GM18519 (cell line): ENCODE data around the gene GCLC.
"Not testable (repeated sequence)": the region's sequence is repeated elsewhere in the genome, so short reads cannot be mapped to it uniquely, and the experiment has no call there.

Experiments used
- ATAC-seq: cut with Tn5 transposase; IDR thresholded peaks from one replicate; pipeline ENCODE4 v1.9.1; 2021; ENCODE audit warnings: mild to moderate bottlenecking, moderate library complexity; ENCODE audit not compliant: unreplicated experiment, low FRiP score

GCLC gene

GRCh38 chr6:53564401-53565065 lies 19.6 kb upstream of the GCLC start:
- ATAC-seq = no peak

GRCh38 chr6:53556986-53557715 lies 12.2 kb upstream of the GCLC start:
- no peak for ATAC-seq

- not testable (repeated sequence) for ATAC-seq
Measured at GRCh38 chr6:53553600-53553999, 8.7 kb upstream of the GCLC start.

GRCh38 chr6:53551681-53552080 lies 6.8 kb upstream of the GCLC start:
- ATAC-seq = not testable (repeated sequence)

- peak; percentile 63 for ATAC-seq
Measured at GRCh38 chr6:53547811-53548496, 3.1 kb upstream of the GCLC start.

GRCh38 chr6:53547166-53547810 lies 2.4 kb upstream of the GCLC start:
- no peak for ATAC-seq

GRCh38 chr6:53546281-53546680 lies 1.4 kb upstream of the GCLC start:
- ATAC-seq = no peak

- ATAC-seq = no peak
Measured at GRCh38 chr6:53544217-53544469, 758 bp downstream of the GCLC start.

- no peak for ATAC-seq
Measured at GRCh38 chr6:53543359-53544216, 1.3 kb downstream of the GCLC start.

GRCh38 chr6:53541900-53542299 lies 3.0 kb downstream of the GCLC start:
- no peak for ATAC-seq

- ATAC-seq = no peak
Measured at GRCh38 chr6:53540129-53540692, 4.7 kb downstream of the GCLC start.

GRCh38 chr6:53539561-53539960 lies 5.3 kb downstream of the GCLC start:
- no peak for ATAC-seq

GRCh38 chr6:53536561-53536960 lies 8.3 kb downstream of the GCLC start:
- ATAC-seq = no peak

GRCh38 chr6:53532942-53533341 lies 12.0 kb downstream of the GCLC start:
- no peak for ATAC-seq

GRCh38 chr6:53532061-53532797 lies 12.7 kb downstream of the GCLC start:
- no peak for ATAC-seq

- ATAC-seq = no peak
Measured at GRCh38 chr6:53530780-53531386, 14.0 kb downstream of the GCLC start.

- no peak for ATAC-seq
Measured at GRCh38 chr6:53530346-53530745, 14.6 kb downstream of the GCLC start.

GRCh38 chr6:53529324-53530036 lies 15.4 kb downstream of the GCLC start:
- ATAC-seq = no peak
